H9 (cell line): ENCODE measurements around the gene APBB3. TPM values are rescaled to one million over a fixed set of nuclear protein-coding genes. Genes with fewer than 3 reads are reported as not detected.

Experiments used
- DNase-seq: peaks from one replicate; pipeline ENCODE4 v3.0.0-alpha.2; 2017
- H2AFZ ChIP-seq: one replicate; pipeline ENCODE4 v1.6.1; 2013; ENCODE audit warnings: mild to moderate bottlenecking, low read length, control low read depth, moderate library complexity
- H2AK5ac ChIP-seq: 2 replicates; pipeline ENCODE4 v1.6.1; 2013; ENCODE audit warnings: low read length, control low read depth, mixed read lengths; ENCODE audit not compliant: insufficient read length
- H2BK120ac ChIP-seq: one replicate; pipeline ENCODE4 v1.6.1; 2013; ENCODE audit warnings: low read depth, mild to moderate bottlenecking, low read length, control low read depth, inconsistent platforms; ENCODE audit not compliant: poor library complexity, severe bottlenecking
- H2BK12ac ChIP-seq: 2 replicates; pipeline ENCODE4 v1.6.1; 2013; ENCODE audit warnings: low read length, control low read depth, mixed read lengths, low read depth; ENCODE audit not compliant: insufficient read length
- H2BK15ac ChIP-seq: 2 replicates; pipeline ENCODE4 v1.6.1; 2013; ENCODE audit warnings: low read depth, low read length, control low read depth
- H2BK20ac ChIP-seq: one replicate; pipeline ENCODE4 v1.6.1; 2013; ENCODE audit warnings: low read depth, mild to moderate bottlenecking, low read length, control low read depth, inconsistent platforms; ENCODE audit not compliant: poor library complexity, severe bottlenecking
- H2BK5ac ChIP-seq: 2 replicates; pipeline ENCODE4 v1.6.1; 2013; ENCODE audit warnings: low read length, control low read depth, mixed read lengths; ENCODE audit not compliant: insufficient read length
- H3K14ac ChIP-seq: 2 replicates; pipeline ENCODE4 v1.6.1; 2013; ENCODE audit warnings: low read length, control low read depth; ENCODE audit not compliant: insufficient read depth
- H3K18ac ChIP-seq: 2 replicates; pipeline ENCODE4 v1.6.1; 2013; ENCODE audit warnings: low read depth, mild to moderate bottlenecking, mixed read lengths, low read length, control low read depth; ENCODE audit not compliant: insufficient read length
- H3K23ac ChIP-seq: 2 replicates; pipeline ENCODE4 v1.6.1; 2013; ENCODE audit warnings: low read length, control low read depth, mixed read lengths, low read depth; ENCODE audit not compliant: insufficient read length
- H3K23me2 ChIP-seq: 2 replicates; pipeline ENCODE4 v1.6.1; 2013; ENCODE audit warnings: low read depth, mild to moderate bottlenecking, mixed read lengths, low read length, control low read depth; ENCODE audit not compliant: insufficient read length, poor library complexity, severe bottlenecking
- H3K27ac ChIP-seq: 2 replicates; pipeline ENCODE4 v1.5.1; 2013; ENCODE audit warnings: low read length, control low read depth, mixed read lengths, low read depth; ENCODE audit not compliant: insufficient read length
- H3K27me3 ChIP-seq: 2 replicates; pipeline ENCODE4 v1.6.1; 2013; ENCODE audit warnings: low read length, control low read depth, inconsistent platforms; ENCODE audit not compliant: insufficient read depth
- H3K4ac ChIP-seq: 2 replicates; pipeline ENCODE4 v1.6.1; 2013; ENCODE audit warnings: low read depth, mild to moderate bottlenecking, control low read depth, inconsistent platforms, low read length, moderate library complexity
- H3K4me1 ChIP-seq: 2 replicates; pipeline ENCODE4 v1.6.1; 2013; ENCODE audit warnings: low read length, control low read depth, inconsistent platforms; ENCODE audit not compliant: insufficient read depth
- H3K4me2 ChIP-seq: 2 replicates; pipeline ENCODE4 v1.6.1; 2013; ENCODE audit warnings: low read length, control low read depth, mixed read lengths; ENCODE audit not compliant: insufficient read length, insufficient read depth
- H3K56ac ChIP-seq: 2 replicates; pipeline ENCODE4 v1.6.1; 2013; ENCODE audit warnings: low read depth, mild to moderate bottlenecking, mixed read lengths, low read length, control low read depth; ENCODE audit not compliant: insufficient read length
- H3K79me1 ChIP-seq: 2 replicates; pipeline ENCODE4 v1.6.1; 2013; ENCODE audit warnings: low read depth, mild to moderate bottlenecking, moderate library complexity, low read length, control low read depth, inconsistent platforms; ENCODE audit not compliant: insufficient read depth, poor library complexity, severe bottlenecking
- H3K79me2 ChIP-seq: 2 replicates; pipeline ENCODE4 v1.6.1; 2013; ENCODE audit warnings: low read length, control low read depth, inconsistent platforms; ENCODE audit not compliant: insufficient read depth
- H3K9ac ChIP-seq: 2 replicates; pipeline ENCODE4 v1.6.1; 2013; ENCODE audit warnings: low read length, control low read depth, mixed read lengths; ENCODE audit not compliant: insufficient read length; ENCODE audit errors: extremely low read depth
- H3K9me3 ChIP-seq: one replicate; pipeline ENCODE4 v1.6.1; 2013; ENCODE audit warnings: low read depth, low read length, inconsistent platforms; ENCODE audit not compliant: control insufficient read depth
- H3T11ph ChIP-seq: one replicate; pipeline ENCODE4 v1.6.1; 2013; ENCODE audit warnings: mild to moderate bottlenecking, low read length, control low read depth, inconsistent platforms
- H4K20me1 ChIP-seq: one replicate; pipeline ENCODE4 v1.6.1; 2013; ENCODE audit not compliant: control insufficient read depth, insufficient read length, insufficient read depth
- H4K5ac ChIP-seq: 2 replicates; pipeline ENCODE4 v1.6.1; 2013; ENCODE audit warnings: low read depth, mild to moderate bottlenecking, mixed read lengths, low read length, control low read depth; ENCODE audit not compliant: insufficient read length
- H4K8ac ChIP-seq: replicated peaks from 2 replicates; pipeline ENCODE4 v1.6.1; 2013; ENCODE audit warnings: low read length, control low read depth, mixed read lengths, low read depth; ENCODE audit not compliant: insufficient read length
- H4K91ac ChIP-seq: 2 replicates; pipeline ENCODE4 v1.6.1; 2013; ENCODE audit warnings: low read depth, mild to moderate bottlenecking, moderate library complexity, mixed read lengths, low read length, control low read depth; ENCODE audit not compliant: insufficient read length
- H3K27ac Mint-ChIP-seq, 3 experiments: 2 replicates in 2 of 3; 3 replicates in 1 of 3; pipeline ENCODE4 v1.8.0; 2020 to 2021; ENCODE audit warnings: mixed read lengths in 3 of 3, mild to moderate bottlenecking in 1 of 3, moderate library complexity in 1 of 3
- H3K27me3 Mint-ChIP-seq: 2 replicates; pipeline ENCODE4 v1.8.0; 2021; ENCODE audit warnings: low read depth, mild to moderate bottlenecking, moderate library complexity, mixed read lengths
- H3K36me3 Mint-ChIP-seq, 3 experiments: 2 replicates in 2 of 3; 3 replicates in 1 of 3; pipeline ENCODE4 v1.8.0; 2020 to 2021; ENCODE audit warnings: low read depth in 3 of 3, mixed read lengths in 3 of 3; ENCODE audit not compliant: insufficient read depth in 1 of 3
- H3K4me1 Mint-ChIP-seq, 2 experiments: 2 replicates each; pipeline ENCODE4 v1.8.0; 2020; ENCODE audit warnings: mixed read lengths in 2 of 2
- H3K4me3 Mint-ChIP-seq, 2 experiments: 2 replicates in 1 of 2; 3 replicates in 1 of 2; pipeline ENCODE4 v1.8.0; 2020 to 2021; ENCODE audit warnings: mild to moderate bottlenecking in 2 of 2, mixed read lengths in 2 of 2, moderate library complexity in 1 of 2
- H3K9me3 Mint-ChIP-seq, 2 experiments: 2 replicates in 1 of 2; 3 replicates in 1 of 2; pipeline ENCODE4 v1.8.0; 2020; ENCODE audit warnings: mild to moderate bottlenecking in 2 of 2, mixed read lengths in 2 of 2, moderate library complexity in 1 of 2
- CTCF ChIP-seq: fragments of 200-600 bp; sonication (generic); conservative IDR thresholded peaks from 3 replicates; pipeline ENCODE4 v1.8.0; 2021; ENCODE audit warnings: antibody characterized with exemption, mild to moderate bottlenecking
- WGBS: extraction: QIAGEN DNeasy Blood & Tissue Kit; methylation state at CpG from one replicate; pipeline ENCODE4 v1.1.7; 2013; ENCODE audit warnings: missing lambda C conversion rate, low lambda C conversion rate, mixed read lengths; ENCODE audit not compliant: insufficient read length; ENCODE audit errors: extremely low coverage; 5-methylcytosine and 5-hydroxymethylcytosine counted together
- total RNA-seq: library from RNA; stranded (reverse); gene quantifications from 2 replicates; pipeline ENCODE4 v1.2.1, GENCODE V29; 2021

APBB3 gene
- total RNA-seq, 1 experiment from 2014 or later, result 23.8 TPM

GRCh38 chr5:140557965-140558364, 6.4 kb downstream of the APBB3 start:
- no peak for TF ChIP-seq CTCF
- no peak overlapping the region for H3K23ac ChIP-seq
- no peak overlapping the region for H3K9ac ChIP-seq
- peak overlapping the region; percentile 94 for H3K4me2 ChIP-seq
- H3K79me2 ChIP-seq, result peaks cover 6% of the 10 kb centered on the region
- H3K27ac ChIP-seq, result no peak overlapping the region
- H3K79me1 ChIP-seq, result peaks cover 3% of the 10 kb centered on the region
- H3K18ac ChIP-seq, result peak overlapping the region; percentile 3
- no peak overlapping the region for H3T11ph ChIP-seq
- H4K5ac ChIP-seq, result no peak overlapping the region
- no peaks in the 10 kb centered on the region for H4K20me1 ChIP-seq
- H2BK15ac ChIP-seq, result no peak overlapping the region
- H3K27me3 ChIP-seq, result no peaks in the 10 kb centered on the region
- no peak for DNase-seq
- H3K4me1 Mint-ChIP-seq, result peaks cover 25 to 26% of the 10 kb centered on the region in 2 experiments
- H4K8ac ChIP-seq, result no peak overlapping the region
- H3K27ac Mint-ChIP-seq, result peak overlapping the region; percentile 79 to 97 (median 88); a peak in 5 of 7 replicates
- no peaks in the 10 kb centered on the region; the same call in 1 of the 2 replicates for H3K27me3 Mint-ChIP-seq
- H3K23me2 ChIP-seq, result no peaks in the 10 kb centered on the region
- peak overlapping the region; percentile 91 to 92 for H3K4me3 Mint-ChIP-seq
- H3K36me3 Mint-ChIP-seq, result peaks cover 5 to 30% (median 29%) of the 10 kb centered on the region in 3 experiments; a peak in 6 of 7 replicates
- H2AFZ ChIP-seq, result no peak overlapping the region
- no peak overlapping the region for H2AK5ac ChIP-seq
- H3K4ac ChIP-seq, result no peak overlapping the region; the same call in 1 of the 2 replicates
- WGBS, result no CpG with 5 or more reads among the region's 3 CpGs
- no peaks in the 10 kb centered on the region for H3K9me3 ChIP-seq
- H2BK5ac ChIP-seq, result no peak overlapping the region
- no peak overlapping the region for H3K56ac ChIP-seq
- H4K91ac ChIP-seq, result peak overlapping the region; percentile 22
- no peak overlapping the region for H2BK20ac ChIP-seq
- no peak overlapping the region for H2BK120ac ChIP-seq
- no peak overlapping the region for H2BK12ac ChIP-seq
- no peaks in the 10 kb centered on the region for H3K9me3 Mint-ChIP-seq
- H3K14ac ChIP-seq, result peak overlapping the region; percentile 86; the same call in 1 of the 2 replicates
- 0 out of 2 replicates have a peak, but pooled peaks cover 3% of the 10 kb centered on the region for H3K4me1 ChIP-seq
